Panc1 (cell line): ENCODE results near the gene ZNF710. TPM values are rescaled to one million over a fixed set of nuclear protein-coding genes. Genes with fewer than 3 reads are reported as not detected.

Experiments used
- ATAC-seq: fragments of 200-7000 bp; cut with Tn5 transposase; 2 replicates; pipeline ENCODE4 v1.9.1; 2020; ENCODE audit warnings: mild to moderate bottlenecking, moderate library complexity
- BruUV-seq: library from RNA; stranded (reverse); fragments of 400-500 nt; replicated peaks from 2 replicates; lab custom pipeline; 2021; lab: Mats Ljungman, UMichigan
- CTCF ChIA-PET: fragments of 300-600 bp; sonication (Branson Sonifier 250); formaldehyde crosslinking; loops from one replicate; lab custom pipeline; 2022; ENCODE audit warnings: antibody characterized with exemption; lab: Charles Lee
- POLR2A ChIA-PET: fragments of 300-600 bp; sonication (Branson Sonifier 250); formaldehyde crosslinking; loops from one replicate; lab custom pipeline; 2022; ENCODE audit warnings: antibody characterized with exemption; lab: Charles Lee
- DNase-seq: peaks from one replicate; pipeline ENCODE4 v3.0.0-alpha.2; 2010; ENCODE audit warnings: low read depth, low spot score
- H3K27ac ChIP-seq: 2 replicates; pipeline ENCODE4 v1.5.1; 2011; ENCODE audit warnings: mild to moderate bottlenecking, low read length, inconsistent platforms
- H3K27me3 ChIP-seq: fragments of 200-500 bp; sonication (Bioruptor generic); 2 replicates; pipeline ENCODE4 v1.6.0; 2014; ENCODE audit warnings: low read length, inconsistent platforms; ENCODE audit not compliant: control insufficient read depth, insufficient read depth
- H3K36me3 ChIP-seq: fragments of 200-500 bp; sonication (Bioruptor generic); 2 replicates; pipeline ENCODE4 v1.5.1; 2014; ENCODE audit warnings: inconsistent platforms, mild to moderate bottlenecking, low read length, moderate library complexity; ENCODE audit not compliant: control insufficient read depth, insufficient read depth
- H3K4me1 ChIP-seq: 2 replicates; pipeline ENCODE4 v1.5.1; 2011; ENCODE audit warnings: inconsistent platforms, mild to moderate bottlenecking, low read length, moderate library complexity; ENCODE audit not compliant: control insufficient read depth, insufficient read depth
- H3K4me3 ChIP-seq, 2 experiments: 2 replicates each; pipeline ENCODE4 v1.5.1; 2011 to 2012; ENCODE audit warnings: low read depth in 2 of 2, low read length in 2 of 2, mild to moderate bottlenecking in 2 of 2, inconsistent platforms in 1 of 2, moderate library complexity in 1 of 2
- H3K9me3 ChIP-seq: fragments of 200-500 bp; sonication (Bioruptor generic); 2 replicates; pipeline ENCODE4 v1.5.1; 2014; ENCODE audit warnings: low read depth, mild to moderate bottlenecking, inconsistent platforms, low read length, moderate library complexity; ENCODE audit not compliant: control insufficient read depth, insufficient read depth
- CTCF ChIP-seq: fragments of 450-650 bp; IDR thresholded peaks from 2 replicates; pipeline ENCODE4 v1.5.1; 2017; ENCODE audit warnings: mild to moderate bottlenecking
- POLR2AphosphoS5 ChIP-seq: IDR thresholded peaks from 2 replicates; pipeline ENCODE4 v1.6.1; 2012; ENCODE audit warnings: mild to moderate bottlenecking, low read depth, low read length, moderate library complexity
- REST ChIP-seq, 2 experiments: IDR thresholded peaks; 2 replicates each; pipeline ENCODE4 v1.6.1; 2011 to 2012; ENCODE audit warnings: low read depth in 2 of 2, control low read depth in 1 of 2, low read length in 1 of 2, mild to moderate bottlenecking in 1 of 2, moderate library complexity in 1 of 2; ENCODE audit not compliant: insufficient read depth in 1 of 2
- SIN3A ChIP-seq: IDR thresholded peaks from 2 replicates; pipeline ENCODE4 v1.6.1; 2012; ENCODE audit warnings: low read depth, mild to moderate bottlenecking, low read length, moderate library complexity, borderline replicate concordance; ENCODE audit not compliant: insufficient read depth
- TCF7L2 ChIP-seq: IDR thresholded peaks from 2 replicates; pipeline ENCODE4 v1.6.1; 2011; ENCODE audit warnings: mild to moderate bottlenecking, low read depth, low read length, inconsistent platforms
- in situ Hi-C: cut with HindIII; loops from 2 replicates; pipeline ENCODE4 v1.10.0; 2016; ENCODE audit warnings: low sequenced_read_pairs, low pct_unique_long_range_greater_than_20kb
- intact Hi-C: fragments of 100-400 bp; cut with micrococcal nuclease; formaldehyde crosslinking; loops from one replicate; pipeline ENCODE4 v1.10.0; 2022; ENCODE audit not compliant: unreplicated experiment
- total RNA-seq: library from RNA; stranded (reverse); gene quantifications from one replicate; pipeline ENCODE4 v1.2.1, GENCODE V29; 2021; ENCODE audit not compliant: unreplicated experiment

The ZNF710 gene
- total RNA-seq, 1 experiment from 2014 or later = 15.8 TPM

- Histone ChIP-seq H3K4me1 (no peaks in the 10 kb centered on the region; the same call in 1 of the 2 replicates), H3K9me3 (no peaks in the 10 kb centered on the region), H3K27ac (no peak overlapping the region), H3K36me3 (0 out of 2 replicates have a peak, but pooled peaks cover 2% of the 10 kb centered on the region), H3K4me3 (no peak overlapping the region), H3K27me3 (no peaks in the 10 kb centered on the region)
- in situ Hi-C loops (no loop called here), intact Hi-C loops (no loop called here)
- BruUV-seq = no TSS peak
- no peak for TF ChIP-seq CTCF
- TF ChIP-seq REST (IDR thresholded peaks at IDR 0.05; ENCODE audit: insufficient read depth in 1 of 2, low read depth in 2 of 2, low read length in 1 of 2) = no peak
- TF ChIP-seq POLR2AphosphoS5 = no peak
- no peak for TF ChIP-seq TCF7L2
- TF ChIP-seq SIN3A = no peak
- ATAC-seq (no peak), DNase-seq (no peak)
- CTCF ChIA-PET = interaction anchor here (0.6 kb wide), 1 partner anchor 180 kb away, joined by 4 read pairs; no protein-coding TSS in a partner anchor
- POLR2A ChIA-PET = no interaction called here
These were observed 81.1 kb downstream of the ZNF710 start for GRCh38 chr15:90082140-90082715.

- ChIA-PET POLR2A (no interaction called here), CTCF (no interaction called here)
- TF ChIP-seq POLR2AphosphoS5 = no peak
- TF ChIP-seq CTCF = no peak
- no peak for TF ChIP-seq REST (IDR thresholded peaks at IDR 0.05; ENCODE audit: insufficient read depth in 1 of 2, low read depth in 2 of 2, low read length in 1 of 2)
- no peak for TF ChIP-seq SIN3A
- TF ChIP-seq TCF7L2 = no peak
- no peak overlapping the region for H3K27ac ChIP-seq
- intact Hi-C loops (no loop called here), in situ Hi-C loops (no loop called here)
- BruUV-seq = no TSS peak
- H3K4me1 ChIP-seq = no peaks in the 10 kb centered on the region; the same call in 1 of the 2 replicates
- 0 out of 2 replicates have a peak, but pooled peaks cover 2% of the 10 kb centered on the region for H3K36me3 ChIP-seq
- H3K9me3 ChIP-seq = no peaks in the 10 kb centered on the region
- no peaks in the 10 kb centered on the region for H3K27me3 ChIP-seq
- no peak overlapping the region for H3K4me3 ChIP-seq
- ATAC-seq (no peak), DNase-seq (no peak)
These were observed 82.3 kb downstream of the ZNF710 start for GRCh38 chr15:90083419-90083818.
